Measurements from ENCODE around the gene TXNDC2.

- TF ChIP-seq CTCF (IDR thresholded peaks at IDR 0.05) (no peak), ZFX (IDR thresholded peaks at IDR 0.05; ENCODE audit: borderline replicate concordance) (no peak)
These were observed 18.6 kb upstream of the TXNDC2 start for GRCh38 chr18:9867071-9867594.
